ENCODE measurements around the gene GNB1L. TPM values are rescaled to one million over a fixed set of nuclear protein-coding genes. Genes with fewer than 3 reads are reported as not detected.

Gene GNB1L
- total and polyA plus RNA-seq, 10 of the 15 experiments (the other 5 are each of a cell fraction or from before 2014, with no cell fraction given) = 0.21 to 19.4 (median 6.8) TPM

- no peak for TF ChIP-seq EGR1 (IDR thresholded peaks at IDR 0.05; ENCODE audit: borderline replicate concordance in 1 of 2, low read depth in 2 of 2, low read length in 2 of 2)
These were observed 114.7 kb downstream of the GNB1L start (continued) for GRCh38 chr22:19739911-19740449.

GRCh38 chr22:19739448-19739895 is 115.2 kb downstream of the GNB1L start:
- no peak overlapping the region for H3K9ac ChIP-seq (ENCODE audit: control insufficient read depth, insufficient read depth, low read length)
- in situ Hi-C loops (cut with MboI) = no loop called here
- TF ChIP-seq YY1 (IDR thresholded peaks at IDR 0.05; ENCODE audit: low read depth, low read length) = no peak
- no peak for TF ChIP-seq SREBF2 (IDR thresholded peaks at IDR 0.05; ENCODE audit: low read length)
- TF ChIP-seq USF2 (IDR thresholded peaks at IDR 0.05; ENCODE audit: borderline replicate concordance, low read depth, low read length) = no peak
- TF ChIP-seq PML (IDR thresholded peaks at IDR 0.05; ENCODE audit: low read length) = no peak
- TF ChIP-seq MEF2B (IDR thresholded peaks at IDR 0.05; ENCODE audit: partially characterized antibody, poor library complexity, severe bottlenecking) = no peak
- no peak for TF ChIP-seq ATF3 (IDR thresholded peaks at IDR 0.05; ENCODE audit: borderline replicate concordance, extremely low read depth, low read depth, low read length)
- no peak for TF ChIP-seq KDM1A (IDR thresholded peaks at IDR 0.05; ENCODE audit: borderline replicate concordance)
- no peak for TF ChIP-seq BHLHE40 (IDR thresholded peaks at IDR 0.05; ENCODE audit: borderline replicate concordance in 1 of 2, low read depth in 2 of 2, low read length in 1 of 2)
- TF ChIP-seq BCLAF1 (IDR thresholded peaks at IDR 0.05) = no peak
- TF ChIP-seq MTA2 (IDR thresholded peaks at IDR 0.05; ENCODE audit: low read depth) = no peak
- no peak for TF ChIP-seq ESRRA (IDR thresholded peaks at IDR 0.05; ENCODE audit: low read length)
- no peak for TF ChIP-seq PBX3 (IDR thresholded peaks at IDR 0.05; ENCODE audit: insufficient replicate concordance, low read depth, low read length)

More at GRCh38 chr22:19739448-19739895, 115.2 kb downstream of the GNB1L start:
- ATAC-seq (no peak), FAIRE-seq (no peak), DNase-seq (ENCODE audit: low read depth, low spot score) (no peak)
- H3K9me3 ChIP-seq (replicated peaks; ENCODE audit: control insufficient read depth, insufficient read depth, low read length) = no peaks in the 10 kb centered on the region
- POLR2A ChIA-PET = no interaction called here
- SMC1A ChIA-PET (ENCODE audit: uncharacterized antibody, unreplicated experiment) = no interaction called here
- no peaks in the 10 kb centered on the region for H3K4me1 ChIP-seq (ENCODE audit: control insufficient read depth, insufficient read depth, low read length)
- RAD21 ChIA-PET (ENCODE audit: unreplicated experiment) = no interaction called here
- H3K27me3 ChIP-seq (replicated peaks in 1 of 2; ENCODE audit: control insufficient read depth in 2 of 2, insufficient read depth in 2 of 2, low read length in 1 of 2) = no peaks in the 10 kb centered on the region
- 26% methylated on average over 13 of the region's 16 CpGs for WGBS (ENCODE audit: insufficient coverage, insufficient replicate concordance, low lambda C conversion rate, missing lambda C conversion rate)
- intact Hi-C loops (cut with micrococcal nuclease; ENCODE audit: unreplicated experiment) = no loop called here
- no peak overlapping the region for H3K4me3 ChIP-seq
- no peak overlapping the region for H3K4me2 ChIP-seq (ENCODE audit: control insufficient read depth, insufficient read depth)
- no peak overlapping the region for H2AFZ ChIP-seq (ENCODE audit: control insufficient read depth, low read depth, low read length)
- CTCF ChIA-PET = interaction anchor here (1.4 kb wide), 1 partner anchor 9 kb away, joined by 3 read pairs; no protein-coding TSS in a partner anchor
- H3K27ac ChIP-seq (ENCODE audit: control insufficient read depth, insufficient read depth) = no peak overlapping the region
- no peaks in the 10 kb centered on the region; the same call in 1 of the 2 replicates for H4K20me1 ChIP-seq (ENCODE audit: control insufficient read depth, insufficient read depth)
- no TSS peak for BruUV-seq (replicated peaks)
- H3K79me2 ChIP-seq (ENCODE audit: control insufficient read depth, insufficient read depth, low read length) = no peaks in the 10 kb centered on the region
- no peaks in the 10 kb centered on the region for H3K36me3 ChIP-seq (ENCODE audit: control insufficient read depth in 2 of 2, insufficient read depth in 2 of 2, low read length in 1 of 2)

Data from GM12878 (cell line).